Brain microvascular endothelial cell (primary cell): ENCODE results near the gene KLK11.

ENCODE experiments used
- DNase-seq: peaks from one replicate; pipeline ENCODE4 v3.0.0-alpha.2; 2020
- H3K27ac ChIP-seq: fragments of 250-450 bp; sonication (Bioruptor Pico); 2 replicates; pipeline ENCODE4 v1.5.1; 2020; ENCODE audit warnings: mild to moderate bottlenecking, moderate library complexity
- H3K27me3 ChIP-seq: fragments of 250-450 bp; sonication (Bioruptor Pico); replicated peaks from 2 replicates; pipeline ENCODE4 v1.5.1; 2020; ENCODE audit warnings: mild to moderate bottlenecking
- H3K36me3 ChIP-seq: fragments of 250-450 bp; sonication (Bioruptor Pico); replicated peaks from 2 replicates; pipeline ENCODE4 v1.5.1; 2020; ENCODE audit warnings: mild to moderate bottlenecking
- H3K4me3 ChIP-seq: 2 replicates; pipeline ENCODE4 v1.5.1; 2011; ENCODE audit warnings: low read depth, mild to moderate bottlenecking, control low read depth, low read length, moderate library complexity
- CTCF ChIP-seq: IDR thresholded peaks from 2 replicates; pipeline ENCODE4 v1.5.1; 2011; ENCODE audit warnings: low read depth, mild to moderate bottlenecking, moderate library complexity, low read length, control low read depth, inconsistent platforms; ENCODE audit errors: missing control alignments
- in situ Hi-C: cut with HindIII; loops from 2 replicates; pipeline ENCODE4 v1.10.0; 2017; ENCODE audit warnings: low sequenced_read_pairs, low pct_ligation_motif_present

Gene KLK11

GRCh38 chr19:51036519-51036918 is 10.1 kb upstream of the KLK11 start:
- in situ Hi-C loops, result no loop called here
- no peak overlapping the region for H3K4me3 ChIP-seq
- no peak for TF ChIP-seq CTCF
- H3K36me3 ChIP-seq, result no peaks in the 10 kb centered on the region
- no peak for DNase-seq
- H3K27ac ChIP-seq, result no peak overlapping the region
- H3K27me3 ChIP-seq, result no peaks in the 10 kb centered on the region

GRCh38 chr19:51034704-51035103 is 8.3 kb upstream of the KLK11 start, which contains the start of gene KLK12:
Gene KLK12, minus strand, starts transcription at chr19:51035002. Its CDS starts 381 bp downstream, at chr19:51034621.
- no peak within 1 kb of the TSS for H3K4me3 ChIP-seq
- no peak for DNase-seq
- H3K27me3 ChIP-seq, result no peaks in the 10 kb centered on the region
- H3K36me3 ChIP-seq, result no peaks in the 10 kb centered on the region
- TF ChIP-seq CTCF, result no peak
- H3K27ac ChIP-seq, result no peak within 1 kb of the TSS
- in situ Hi-C loops, result no loop called here

GRCh38 chr19:51031880-51032225 is 5.4 kb upstream of the KLK11 start:
- Histone ChIP-seq H3K27me3 (no peaks in the 10 kb centered on the region), H3K36me3 (no peaks in the 10 kb centered on the region), H3K4me3 (no peak overlapping the region), H3K27ac (no peak overlapping the region)
- DNase-seq, result no peak
- no peak for TF ChIP-seq CTCF
- in situ Hi-C loops, result no loop called here

- Histone ChIP-seq H3K27ac (no peak overlapping the region), H3K27me3 (no peaks in the 10 kb centered on the region), H3K4me3 (no peak overlapping the region), H3K36me3 (no peaks in the 10 kb centered on the region)
- in situ Hi-C loops, result no loop called here
- TF ChIP-seq CTCF, result no peak
- DNase-seq, result no peak
Observed at GRCh38 chr19:51031220-51031879, 4.9 kb upstream of the KLK11 start.

- TF ChIP-seq CTCF, result no peak
- in situ Hi-C loops, result no loop called here
- no peak for DNase-seq
- Histone ChIP-seq H3K27me3 (no peaks in the 10 kb centered on the region), H3K4me3 (no peak overlapping the region), H3K27ac (no peak overlapping the region), H3K36me3 (no peaks in the 10 kb centered on the region)
Observed at GRCh38 chr19:51030631-51031030, 4.2 kb upstream of the KLK11 start.

- Histone ChIP-seq H3K27me3 (no peaks in the 10 kb centered on the region), H3K36me3 (no peaks in the 10 kb centered on the region), H3K27ac (no peak overlapping the region), H3K4me3 (no peak overlapping the region)
- no peak for DNase-seq
- TF ChIP-seq CTCF, result no peak
- in situ Hi-C loops, result no loop called here
Observed at GRCh38 chr19:51029718-51030117, 3.3 kb upstream of the KLK11 start.
